HG03103 (cell line): Measurements from ENCODE around the gene PKHD1.

Experiments
- ATAC-seq: cut with Tn5 transposase; IDR thresholded peaks from one replicate; pipeline ENCODE4 v1.9.1; 2021; ENCODE audit warnings: low read depth; ENCODE audit not compliant: unreplicated experiment

PKHD1 gene

DNA sequence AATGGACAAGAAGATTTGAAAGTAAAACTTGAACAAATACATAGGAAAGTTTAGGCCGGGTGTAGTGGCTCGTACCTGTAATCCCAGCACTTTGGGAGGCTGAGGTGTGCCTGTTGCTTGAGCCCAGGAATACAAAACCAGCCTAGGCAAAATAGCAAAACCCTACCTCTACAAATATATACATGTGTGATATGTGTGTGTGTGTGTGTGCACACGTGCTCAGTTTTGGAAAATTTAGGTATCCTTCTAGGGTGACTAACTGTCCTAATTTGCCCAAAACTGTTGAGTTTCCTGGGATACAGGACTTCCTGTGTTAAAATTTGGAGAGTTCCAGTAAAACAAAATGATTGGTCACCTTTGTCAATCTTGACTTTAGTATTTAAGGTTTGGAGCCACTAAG lies 503.2 kb downstream of the PKHD1 start:
- no peak for ATAC-seq

GRCh38 chr6:51578994-51579393 lies 508.4 kb downstream of the PKHD1 start:
- no peak for ATAC-seq

GRCh38 chr6:51578362-51578761 lies 509.1 kb downstream of the PKHD1 start:
- ATAC-seq = no peak

- no peak for ATAC-seq
Measured at GRCh38 chr6:51574040-51574439, 513.4 kb downstream of the PKHD1 start.

GRCh38 chr6:51571168-51571567 lies 516.2 kb downstream of the PKHD1 start:
- no peak for ATAC-seq

GRCh38 chr6:51570168-51570921 lies 517.1 kb downstream of the PKHD1 start:
- ATAC-seq = no peak

GRCh38 chr6:51569594-51569993 lies 517.8 kb downstream of the PKHD1 start:
- no peak for ATAC-seq

- ATAC-seq = no peak
Measured at GRCh38 chr6:51568771-51569170, 518.6 kb downstream of the PKHD1 start.

- ATAC-seq = no peak
Measured at GRCh38 chr6:51565472-51565871, 521.9 kb downstream of the PKHD1 start.
